Mucosa of descending colon (tissue), 3 donors: ENCODE measurements around the gene KANSL3. TPM values are rescaled to one million over a fixed set of nuclear protein-coding genes. Genes with fewer than 3 reads are reported as not detected.

Experiments used
- ATAC-seq: fragments of 200-7000 bp; cut with Tn5 transposase; one replicate; pipeline ENCODE4 v1.9.1; 2020; ENCODE audit warnings: mild to moderate bottlenecking, moderate library complexity
- DNase-seq, 3 donors: peaks; one replicate each; pipeline ENCODE4 v3.0.0-alpha.2; 2020
- H3K36me3 ChIP-seq: fragments of 200-600 bp; one replicate; pipeline ENCODE4 v1.8.0; 2021; ENCODE audit warnings: low read depth, mild to moderate bottlenecking
- H3K4me1 ChIP-seq: fragments of 200-600 bp; one replicate; pipeline ENCODE4 v1.8.0; 2021; ENCODE audit warnings: low read depth, mild to moderate bottlenecking
- H3K4me3 ChIP-seq: fragments of 200-600 bp; one replicate; pipeline ENCODE4 v1.8.0; 2021; ENCODE audit warnings: mild to moderate bottlenecking
- H3K9me3 ChIP-seq: fragments of 200-600 bp; one replicate; pipeline ENCODE4 v1.8.0; 2021; ENCODE audit warnings: mild to moderate bottlenecking
- CTCF ChIP-seq: fragments of 200-600 bp; IDR thresholded peaks from one replicate; pipeline ENCODE4 v1.8.0; 2022; ENCODE audit warnings: antibody characterized with exemption, mild to moderate bottlenecking
- intact Hi-C, 2 donors: fragments of 100-400 bp; cut with DNase I in 1 of 2; cut with micrococcal nuclease in 1 of 2; formaldehyde crosslinking; loops; one replicate each; pipeline versions ENCODE4 v1.11.0 to v1.11.1; 2022; cut with DNase I, micrococcal nuclease
- total RNA-seq, 3 donors: library from RNA; stranded (reverse); fragmentation: NEBNext Ultra II Directional in 2 of 3; extraction: Animal tissue kit (Norgen Biotek cat#: 25700) in 2 of 3; gene quantifications; one replicate each; pipeline versions ENCODE4 v1.2.1 to v1.2.4, GENCODE V29; 2021 to 2023
- donor health status: DM: no; HTN: no; CAD: no; lungs with moderate emphysema.
- donor health status: DM: no; HTN: no; CAD: no.
- donor health status: DM: no; HTN: yes; CAD: no.

Gene KANSL3
- total RNA-seq, 3 donors from 2014 or later = 36.1 to 64.7 (median 49.2) TPM

- no peaks in the 10 kb centered on the region for H3K4me1 ChIP-seq
- no peaks in the 10 kb centered on the region for H3K9me3 ChIP-seq
- no peak for TF ChIP-seq CTCF
- intact Hi-C loops = no loop called here
- no peak for ATAC-seq
- H3K4me3 ChIP-seq = no peak overlapping the region
- DNase-seq = no peak
- no peaks in the 10 kb centered on the region for H3K36me3 ChIP-seq
These were observed 13.7 kb upstream of the KANSL3 start for GRCh38 chr2:96651793-96652192.

GRCh38 chr2:96649342-96649741 lies 11.2 kb upstream of the KANSL3 start:
- DNase-seq (no peak), ATAC-seq (no peak)
- TF ChIP-seq CTCF = no peak
- Histone ChIP-seq H3K36me3 (no peaks in the 10 kb centered on the region), H3K9me3 (no peaks in the 10 kb centered on the region), H3K4me3 (no peak overlapping the region), H3K4me1 (no peaks in the 10 kb centered on the region)
- intact Hi-C loops = no loop called here

GRCh38 chr2:96648306-96648930 lies 10.3 kb upstream of the KANSL3 start:
- H3K4me1 ChIP-seq = no peaks in the 10 kb centered on the region
- DNase-seq = no peak
- no peak for ATAC-seq
- no peak overlapping the region for H3K4me3 ChIP-seq
- no peaks in the 10 kb centered on the region for H3K36me3 ChIP-seq
- intact Hi-C loops = no loop called here
- no peaks in the 10 kb centered on the region for H3K9me3 ChIP-seq
- TF ChIP-seq CTCF = no peak

- DNase-seq = no peak
- Histone ChIP-seq H3K9me3 (no peaks in the 10 kb centered on the region), H3K36me3 (no peaks in the 10 kb centered on the region), H3K4me1 (no peaks in the 10 kb centered on the region), H3K4me3 (no peak overlapping the region)
- intact Hi-C loops = no loop called here
- ATAC-seq = no peak
- TF ChIP-seq CTCF = no peak
These were observed 9.6 kb upstream of the KANSL3 start for GRCh38 chr2:96647681-96648080.

- no peak for ATAC-seq
- Histone ChIP-seq H3K36me3 (no peaks in the 10 kb centered on the region), H3K9me3 (no peaks in the 10 kb centered on the region), H3K4me1 (no peaks in the 10 kb centered on the region), H3K4me3 (no peak within 1 kb of the TSS)
- TF ChIP-seq CTCF = no peak
- intact Hi-C loops = no loop called here
- DNase-seq = no peak
These were observed 4.7 kb upstream of the KANSL3 start, which contains the start of gene FER1L5 for GRCh38 chr2:96642564-96643360. Gene FER1L5, plus strand, starts transcription at chr2:96642764. Its CDS starts 73 bp downstream, at chr2:96642837.
